ENCODE measurements around the gene MYO5C. TPM values are rescaled to one million over a fixed set of nuclear protein-coding genes. Genes with fewer than 3 reads are reported as not detected.

Gene MYO5C
- polyA plus RNA-seq, 3 donors = 4.6 to 14.5 (median 5.1) TPM

- no peak overlapping the region for H3K27ac ChIP-seq (ENCODE audit: low read depth, low read length)
- WGBS, 3 donors = 61 to 91% (median 89%) methylated on average over 3 of the region's 3 CpGs
Observed at GRCh38 chr15:52284164-52284563, 11.4 kb downstream of the MYO5C start.

GRCh38 chr15:52283281-52283680 is 12.3 kb downstream of the MYO5C start:
- WGBS, 3 donors = 45 to 91% (median 88%) methylated on average over 6 of the region's 6 CpGs
- H3K27ac ChIP-seq (ENCODE audit: low read depth, low read length) = no peak overlapping the region

GRCh38 chr15:52282418-52282817 is 13.2 kb downstream of the MYO5C start:
- H3K27ac ChIP-seq (ENCODE audit: low read depth, low read length) = no peak overlapping the region
- 80 to 94% (median 92%) methylated on average over 14 of the region's 14 CpGs for WGBS, 3 donors

GRCh38 chr15:52281085-52282035 is 14.2 kb downstream of the MYO5C start:
- H3K27ac ChIP-seq (ENCODE audit: low read depth, low read length) = no peak overlapping the region
- 43 to 86% (median 75%) methylated on average over 10 of the region's 10 CpGs for whole genome bisulfite sequencing, 3 donors

- 41 to 92% (median 86%) methylated on average over 11 of the region's 11 CpGs for WGBS, 3 donors
- H3K27ac ChIP-seq (ENCODE audit: low read depth, low read length) = no peak overlapping the region
Observed at GRCh38 chr15:52280326-52281084, 15.1 kb downstream of the MYO5C start.

GRCh38 chr15:52278636-52279367 is 16.8 kb downstream of the MYO5C start:
- H3K27ac ChIP-seq (ENCODE audit: low read depth, low read length) = no peak overlapping the region
- WGBS, 3 donors = 80 to 92% (median 92%) methylated on average over 13 of the region's 13 CpGs

GRCh38 chr15:52278135-52278534 is 17.5 kb downstream of the MYO5C start:
- WGBS, 3 donors = 76 to 84% (median 78%) methylated on average over 3 of the region's 3 CpGs
- no peak overlapping the region for H3K27ac ChIP-seq (ENCODE audit: low read depth, low read length)

GRCh38 chr15:52277575-52277974 is 18.0 kb downstream of the MYO5C start:
- 88 to 94% (median 90%) methylated on average over 9 of the region's 9 CpGs for WGBS, 3 donors

GRCh38 chr15:52276256-52276770 is 19.3 kb downstream of the MYO5C start:
- no peak overlapping the region for H3K27ac ChIP-seq (ENCODE audit: low read depth, low read length)
- WGBS, 3 donors = 87 to 95% (median 94%) methylated on average over 7 of the region's 7 CpGs

More at GRCh38 chr15:52277575-52277974, 18.0 kb downstream of the MYO5C start:
- no peak overlapping the region for H3K27ac ChIP-seq (ENCODE audit: low read depth, low read length)

- no peak overlapping the region for H3K27ac ChIP-seq (ENCODE audit: low read depth, low read length)
- 67 to 88% (median 87%) methylated on average over 11 of the region's 11 CpGs for WGBS, 3 donors
Observed at GRCh38 chr15:52263563-52264282, 31.9 kb downstream of the MYO5C start.

- WGBS, 3 donors = 49 to 63% (median 49%) methylated on average over 5 of the region's 5 CpGs
- H3K27ac ChIP-seq (ENCODE audit: low read depth, low read length) = no peak overlapping the region
Observed at GRCh38 chr15:52262364-52262763, 33.2 kb downstream of the MYO5C start.

GRCh38 chr15:52261498-52262242 is 33.9 kb downstream of the MYO5C start:
- no peak overlapping the region for H3K27ac ChIP-seq (ENCODE audit: low read depth, low read length)
- 23 to 27% (median 25%) methylated on average over 8 of the region's 8 CpGs for WGBS, 3 donors

GRCh38 chr15:52261026-52261425 is 34.6 kb downstream of the MYO5C start:
- 89 to 94% (median 94%) methylated on average over 10 of the region's 10 CpGs for WGBS, 3 donors
- no peak overlapping the region for H3K27ac ChIP-seq (ENCODE audit: low read depth, low read length)

GRCh38 chr15:52259503-52259902 is 36.1 kb downstream of the MYO5C start:
- 49 to 93% (median 93%) methylated on average over 4 of the region's 4 CpGs for WGBS, 3 donors
- H3K27ac ChIP-seq (ENCODE audit: low read depth, low read length) = no peak overlapping the region

GRCh38 chr15:52258461-52258860 is 37.1 kb downstream of the MYO5C start:
- 91 to 96% (median 95%) methylated on average over 5 of the region's 5 CpGs for WGBS, 3 donors
- no peak overlapping the region for H3K27ac ChIP-seq (ENCODE audit: low read depth, low read length)

- WGBS, 3 donors = 56 to 69% (median 66%) methylated on average over 5 of the region's 5 CpGs
- no peak overlapping the region for H3K27ac ChIP-seq (ENCODE audit: low read depth, low read length)
Observed at GRCh38 chr15:52257734-52258062, 37.9 kb downstream of the MYO5C start.

All from adipose tissue (tissue), 3 donors.